ENCODE results near the gene ALDH3B1.

- TF ChIP-seq FOXA1 (IDR thresholded peaks at IDR 0.05) (no peak), SUZ12 (IDR thresholded peaks at IDR 0.05) (no peak), TARDBP (IDR thresholded peaks at IDR 0.05) (no peak)
Observed at GRCh38 chr11:68020575-68020974, 10.4 kb downstream of the ALDH3B1 start.

Measured in HEK293T (cell line).